Thoracic aorta (tissue), 2 donors: ENCODE results near the gene SPATA6. TPM values are rescaled to one million over a fixed set of nuclear protein-coding genes. Genes with fewer than 3 reads are reported as not detected.

Experiments
- ATAC-seq: fragments of 150-250 bp; one replicate; pipeline ENCODE4 v1.8.0; 2017; ENCODE audit warnings: low read depth; ENCODE audit not compliant: insufficient number of reproducible peaks, low FRiP score
- DNase-seq: peaks from one replicate; pipeline ENCODE4 v3.0.0-alpha.2; 2020; ENCODE audit warnings: low spot score
- H3K27ac ChIP-seq, 2 donors: fragments of 200-600 bp; sonication (generic); 1 replicate in 1 of 2; 2 replicates in 1 of 2; pipeline ENCODE4 v1.5.1; 2016; ENCODE audit warnings: mild to moderate bottlenecking in 2 of 2, moderate library complexity in 2 of 2
- H3K27me3 ChIP-seq: fragments of 200-600 bp; sonication (generic); replicated peaks from 2 replicates; pipeline ENCODE4 v1.6.0; 2016; ENCODE audit warnings: mild to moderate bottlenecking; ENCODE audit not compliant: insufficient read depth
- H3K36me3 ChIP-seq: fragments of 200-600 bp; sonication (generic); one replicate; pipeline ENCODE4 v1.5.1; 2016
- H3K4me1 ChIP-seq, 2 donors: fragments of 200-600 bp; sonication (generic); 1 replicate in 1 of 2; 2 replicates in 1 of 2; pipeline versions ENCODE4 v1.5.1 to v1.6.0; 2016; ENCODE audit warnings: low read depth in 2 of 2, mild to moderate bottlenecking in 1 of 2; ENCODE audit not compliant: control insufficient read depth in 1 of 2
- H3K4me3 ChIP-seq: fragments of 200-600 bp; sonication (generic); 2 replicates; pipeline ENCODE4 v1.5.1; 2016; ENCODE audit warnings: mild to moderate bottlenecking
- H3K9me3 ChIP-seq: fragments of 200-600 bp; sonication (generic); 2 replicates; pipeline ENCODE4 v1.5.1; 2016
- total RNA-seq, 2 donors: library from RNA; depleted of rRNA; stranded (reverse); fragments of >200 nt; gene quantifications; one replicate each; pipeline versions ENCODE4 v1.1.0 to v1.2.3, GENCODE V29; 2016
- TF ChIP-seq, protein P1 (sequence below): fragments of 200-600 bp; sonication (generic); IDR thresholded peaks from one replicate; pipeline ENCODE4 v1.5.1; 2019; ENCODE audit warnings: antibody characterized with exemption

Gene SPATA6
- total RNA-seq, 2 donors from 2014 or later, result 16.1 to 22.6 TPM

DNA sequence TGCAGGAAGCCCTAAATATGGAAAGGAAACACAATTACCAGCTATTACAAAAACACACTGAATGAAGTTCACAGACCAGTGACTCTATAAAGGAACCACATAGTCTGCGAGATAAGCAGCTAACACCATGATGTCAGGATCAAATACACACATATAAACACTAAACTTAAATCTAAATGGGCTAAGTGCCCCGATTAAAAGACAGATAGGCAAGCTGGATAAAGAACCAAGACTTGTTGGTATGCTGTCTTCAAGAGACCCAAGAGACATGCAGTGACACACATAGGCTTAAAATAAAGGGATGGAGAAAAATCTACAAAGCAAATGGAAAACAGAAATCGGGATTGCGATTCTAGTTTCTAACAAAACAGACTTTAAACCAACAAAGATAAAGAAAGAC is 127.6 kb downstream of the SPATA6 start:
- TF ChIP-seq, protein P1, sequence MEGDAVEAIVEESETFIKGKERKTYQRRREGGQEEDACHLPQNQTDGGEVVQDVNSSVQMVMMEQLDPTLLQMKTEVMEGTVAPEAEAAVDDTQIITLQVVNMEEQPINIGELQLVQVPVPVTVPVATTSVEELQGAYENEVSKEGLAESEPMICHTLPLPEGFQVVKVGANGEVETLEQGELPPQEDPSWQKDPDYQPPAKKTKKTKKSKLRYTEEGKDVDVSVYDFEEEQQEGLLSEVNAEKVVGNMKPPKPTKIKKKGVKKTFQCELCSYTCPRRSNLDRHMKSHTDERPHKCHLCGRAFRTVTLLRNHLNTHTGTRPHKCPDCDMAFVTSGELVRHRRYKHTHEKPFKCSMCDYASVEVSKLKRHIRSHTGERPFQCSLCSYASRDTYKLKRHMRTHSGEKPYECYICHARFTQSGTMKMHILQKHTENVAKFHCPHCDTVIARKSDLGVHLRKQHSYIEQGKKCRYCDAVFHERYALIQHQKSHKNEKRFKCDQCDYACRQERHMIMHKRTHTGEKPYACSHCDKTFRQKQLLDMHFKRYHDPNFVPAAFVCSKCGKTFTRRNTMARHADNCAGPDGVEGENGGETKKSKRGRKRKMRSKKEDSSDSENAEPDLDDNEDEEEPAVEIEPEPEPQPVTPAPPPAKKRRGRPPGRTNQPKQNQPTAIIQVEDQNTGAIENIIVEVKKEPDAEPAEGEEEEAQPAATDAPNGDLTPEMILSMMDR, result no peak
- ATAC-seq, result no peak
- Histone ChIP-seq H3K27me3 (no peaks in the 10 kb centered on the region), H3K9me3 (peaks cover 10% of the 10 kb centered on the region), H3K4me1 (no peaks in the 10 kb centered on the region), H3K27ac (no peak overlapping the region), H3K4me3 (no peak overlapping the region), H3K36me3 (peaks cover 4% of the 10 kb centered on the region)
- DNase-seq, result no peak

DNA sequence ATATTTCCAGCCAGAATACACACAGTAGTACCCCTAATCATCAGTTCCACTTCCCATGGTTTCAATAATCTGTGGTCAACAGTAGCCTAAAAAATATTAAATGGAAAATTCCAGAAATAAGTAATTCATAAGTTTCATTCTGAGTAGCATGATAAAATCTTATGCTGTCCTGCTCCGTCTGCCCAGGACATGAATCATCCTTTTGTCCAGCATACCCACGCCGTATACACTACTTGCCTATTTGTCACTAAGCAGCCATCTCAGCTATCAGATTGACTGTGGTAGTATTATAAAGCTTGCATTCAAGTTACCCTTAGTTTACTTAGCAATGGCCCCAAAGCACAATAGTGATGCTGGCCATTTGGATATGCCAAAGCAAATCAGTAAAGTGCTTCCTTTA is 130.8 kb downstream of the SPATA6 start:
- H3K27ac ChIP-seq, result no peak overlapping the region
- ATAC-seq, result no peak

DNA sequence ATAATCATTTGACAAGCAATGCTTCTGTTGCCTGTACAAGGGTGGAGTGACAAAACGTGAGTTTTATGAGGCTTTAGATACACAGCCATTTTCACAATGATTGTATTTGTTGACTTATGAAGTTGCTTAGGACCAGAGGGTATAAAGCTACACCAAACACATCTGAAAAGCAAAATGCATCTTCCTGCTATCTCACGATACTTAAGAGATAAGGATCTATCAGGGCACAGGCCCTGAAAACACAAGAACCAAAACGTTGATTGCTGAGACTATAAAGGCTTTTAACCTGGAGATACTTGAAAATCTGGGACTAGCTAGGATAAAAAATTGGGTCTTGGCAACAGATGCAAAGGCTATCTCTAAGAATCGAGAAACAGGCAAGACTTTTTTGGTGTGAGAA is 133.7 kb downstream of the SPATA6 start:
- H3K27me3 ChIP-seq, result no peaks in the 10 kb centered on the region
- no peaks in the 10 kb centered on the region for H3K9me3 ChIP-seq
- DNase-seq, result no peak
- TF ChIP-seq, protein P1, result no peak
- H3K36me3 ChIP-seq, result peaks cover 5% of the 10 kb centered on the region
- no peak overlapping the region for H3K4me3 ChIP-seq
- no peak overlapping the region for H3K27ac ChIP-seq
- ATAC-seq, result no peak
- H3K4me1 ChIP-seq, result no peaks in the 10 kb centered on the region

More for the DNA sequence above, 130.8 kb downstream of the SPATA6 start:
- no peak overlapping the region for H3K4me3 ChIP-seq
- peaks cover 4% of the 10 kb centered on the region for H3K36me3 ChIP-seq
- no peaks in the 10 kb centered on the region for H3K27me3 ChIP-seq
- peaks cover 6% of the 10 kb centered on the region for H3K9me3 ChIP-seq
- TF ChIP-seq, protein P1, result no peak
- no peaks in the 10 kb centered on the region for H3K4me1 ChIP-seq
- no peak for DNase-seq

DNA sequence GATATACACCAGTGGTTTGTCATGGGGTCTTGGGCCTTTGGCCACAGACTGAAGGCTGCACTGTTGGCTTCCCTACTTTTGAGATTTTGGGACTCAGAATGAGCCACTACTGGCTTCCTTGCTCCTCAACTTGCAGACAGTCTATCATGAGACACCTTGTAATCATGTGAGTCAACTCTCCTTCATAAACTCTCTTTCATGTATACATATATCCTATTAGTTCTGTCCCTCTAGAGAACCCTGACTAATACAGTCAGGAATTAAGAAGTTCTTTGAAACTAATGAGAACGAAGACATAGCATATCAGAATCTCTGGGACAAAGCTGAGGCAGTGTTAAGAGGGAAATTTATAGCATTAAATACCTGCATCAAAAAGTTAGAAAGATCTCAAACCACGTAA is 138.7 kb downstream of the SPATA6 start:
- DNase-seq (no peak), ATAC-seq (no peak)
- no peak overlapping the region for H3K27ac ChIP-seq
- no peak overlapping the region for H3K4me3 ChIP-seq
- peaks cover 13% of the 10 kb centered on the region for H3K9me3 ChIP-seq
- H3K36me3 ChIP-seq, result peaks cover 5% of the 10 kb centered on the region
- H3K4me1 ChIP-seq, result no peaks in the 10 kb centered on the region
- no peaks in the 10 kb centered on the region for H3K27me3 ChIP-seq
- TF ChIP-seq, protein P1, result no peak

DNA sequence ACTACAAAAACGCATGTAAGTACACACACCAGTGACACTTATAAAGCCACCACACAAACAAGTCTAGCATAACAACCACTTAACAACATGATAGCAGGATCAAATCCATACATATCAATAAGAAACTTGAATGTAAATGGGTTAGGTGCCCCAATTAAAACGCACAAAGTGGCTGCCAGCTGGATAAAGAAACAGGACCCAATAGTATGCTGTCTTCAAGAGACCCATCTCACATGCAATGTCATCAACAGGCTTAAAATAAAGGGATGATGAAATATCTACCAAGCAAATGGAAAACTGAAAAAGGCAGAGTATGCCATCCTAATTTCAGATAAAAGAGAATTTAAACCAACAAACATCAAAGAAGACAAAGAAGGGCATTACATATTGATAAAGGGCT is 139.9 kb downstream of the SPATA6 start:
- TF ChIP-seq, protein P1, result no peak
- no peak for ATAC-seq
- H3K36me3 ChIP-seq, result peaks cover 5% of the 10 kb centered on the region
- H3K4me3 ChIP-seq, result no peak overlapping the region
- H3K27me3 ChIP-seq, result no peaks in the 10 kb centered on the region
- no peaks in the 10 kb centered on the region for H3K4me1 ChIP-seq
- peaks cover 13% of the 10 kb centered on the region for H3K9me3 ChIP-seq
- DNase-seq, result no peak
- no peak overlapping the region for H3K27ac ChIP-seq
